Activated T-cell treated with anti-CD3 and anti-CD28 coated beads, Interleukin-2, amount 50 U/mL, for 1 hour (primary cell): ENCODE results near the gene PNMA8C.

Source experiments
- DNase-seq: peaks from one replicate; pipeline ENCODE4 v3.0.0-alpha.2; 2020

The PNMA8C gene

DNA sequence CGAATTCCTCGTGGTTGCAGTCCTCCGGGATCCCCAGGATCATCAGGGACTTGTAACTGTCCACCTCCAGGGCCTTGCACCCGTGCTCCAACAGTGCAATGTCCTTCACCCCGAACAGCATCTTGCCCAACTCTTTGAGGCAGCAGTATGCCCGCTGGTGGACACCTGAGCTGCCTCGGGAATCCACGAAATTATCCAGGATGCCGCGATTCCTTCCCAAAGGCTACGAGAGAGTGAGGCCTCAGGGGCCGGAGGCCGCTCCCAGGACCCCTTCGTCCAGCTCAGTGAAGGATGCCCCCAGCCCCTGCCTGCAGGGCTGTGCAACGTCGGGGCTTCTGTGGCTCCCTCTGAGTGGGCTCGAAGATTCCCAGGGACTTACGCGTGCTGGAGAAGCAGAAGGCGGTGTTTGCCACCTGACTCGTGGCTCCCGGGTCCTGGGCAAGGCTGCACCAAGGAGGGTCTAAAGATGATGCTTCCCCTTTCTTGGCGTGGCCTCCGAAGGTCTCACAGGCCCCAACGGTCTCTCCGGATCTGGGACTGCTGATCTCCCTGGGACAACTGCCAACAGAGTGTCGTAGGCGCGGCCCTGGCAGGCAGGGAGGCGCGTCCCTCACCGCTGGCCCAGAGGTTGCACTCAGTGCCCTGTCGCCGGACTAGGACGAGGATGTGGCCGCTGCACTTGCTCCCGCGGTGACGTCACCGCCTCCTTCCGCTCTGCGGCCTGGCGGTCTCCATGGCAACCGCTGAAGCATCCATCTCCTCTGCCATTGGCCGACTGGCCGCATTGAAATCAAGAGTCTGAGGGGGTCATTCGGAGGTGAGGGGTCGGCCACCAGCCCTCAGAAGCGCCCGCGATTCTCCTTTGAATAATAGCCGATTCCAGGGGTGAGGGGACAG, at the start of gene PNMA8C:
TSS of gene PNMA8C (minus strand) at position 698 of the 897 bp plus-strand sequence. CDS start at position 121, 577 bp downstream.
- peak; percentile 56 for DNase-seq

- no peak for DNase-seq
These were observed 47.2 kb upstream of the PNMA8C start for GRCh38 chr19:46475986-46476385.

- no peak for DNase-seq
These were observed 45.5 kb upstream of the PNMA8C start for GRCh38 chr19:46474211-46474610.

GRCh38 chr19:46472592-46472991, 43.9 kb upstream of the PNMA8C start:
- DNase-seq: no peak

DNA sequence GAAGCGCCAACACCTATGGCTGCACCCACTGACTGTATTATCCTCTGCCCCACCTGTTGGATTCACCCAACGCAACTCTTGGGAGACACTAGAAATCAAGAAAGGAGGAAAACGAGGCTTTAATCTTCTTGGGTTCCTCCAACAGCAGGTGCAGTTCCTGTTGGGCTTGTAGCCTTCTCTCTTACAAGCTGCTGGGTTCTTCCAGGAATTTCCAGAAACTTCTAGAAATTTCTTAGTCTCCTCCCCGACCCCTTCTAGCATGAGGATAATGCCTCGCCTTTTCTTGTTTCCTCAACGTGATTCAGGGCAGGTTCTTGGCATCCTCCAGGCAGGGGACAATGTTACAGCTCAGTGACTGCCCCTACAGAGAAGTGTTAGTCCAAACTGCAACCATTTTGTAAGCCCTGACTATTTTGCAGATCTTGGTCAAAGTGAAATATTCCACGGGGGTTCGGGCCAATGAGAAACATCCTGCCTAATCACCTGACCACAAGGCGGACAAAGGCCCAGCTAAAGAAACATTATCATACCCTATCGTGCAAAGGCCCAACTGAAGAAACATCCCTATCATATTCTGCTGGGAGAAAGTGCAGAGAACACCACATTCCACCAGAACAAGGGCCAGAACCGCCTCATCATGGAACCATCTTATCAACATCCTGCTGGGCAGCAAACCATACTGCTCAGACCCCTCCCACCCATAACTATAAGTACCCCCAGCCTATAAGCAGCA, 43.2 kb upstream of the PNMA8C start:
- DNase-seq: no peak

- DNase-seq: no peak
These were observed 42.5 kb upstream of the PNMA8C start, which contains the start of gene PNMA8A for GRCh38 chr19:46471116-46471733. Gene PNMA8A, minus strand, starts transcription at chr19:46471563. Its CDS starts 528 bp downstream, at chr19:46471035.

DNA sequence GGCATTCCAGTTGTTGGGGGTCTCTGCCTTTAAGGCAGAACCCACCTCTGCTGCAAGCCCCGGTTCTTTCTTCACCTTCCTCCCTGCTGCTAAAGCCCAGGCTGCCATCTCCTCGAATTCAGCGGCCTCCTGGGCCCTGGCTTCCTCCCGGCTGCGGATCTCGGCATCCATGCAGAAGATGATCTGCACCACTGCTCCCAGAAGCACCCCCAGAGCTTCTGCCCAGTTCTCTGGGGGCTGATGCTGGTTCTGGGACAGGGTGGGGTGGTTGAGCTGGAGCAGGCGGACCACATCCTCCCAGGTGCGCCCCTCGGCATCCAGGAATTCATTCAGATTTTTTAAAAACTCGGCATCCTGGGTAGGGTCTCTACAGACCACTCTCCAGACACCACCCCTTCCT, 41.6 kb upstream of the PNMA8C start:
- DNase-seq: no peak

GRCh38 chr19:46469541-46470185, 40.9 kb upstream of the PNMA8C start:
- no peak for DNase-seq

DNA sequence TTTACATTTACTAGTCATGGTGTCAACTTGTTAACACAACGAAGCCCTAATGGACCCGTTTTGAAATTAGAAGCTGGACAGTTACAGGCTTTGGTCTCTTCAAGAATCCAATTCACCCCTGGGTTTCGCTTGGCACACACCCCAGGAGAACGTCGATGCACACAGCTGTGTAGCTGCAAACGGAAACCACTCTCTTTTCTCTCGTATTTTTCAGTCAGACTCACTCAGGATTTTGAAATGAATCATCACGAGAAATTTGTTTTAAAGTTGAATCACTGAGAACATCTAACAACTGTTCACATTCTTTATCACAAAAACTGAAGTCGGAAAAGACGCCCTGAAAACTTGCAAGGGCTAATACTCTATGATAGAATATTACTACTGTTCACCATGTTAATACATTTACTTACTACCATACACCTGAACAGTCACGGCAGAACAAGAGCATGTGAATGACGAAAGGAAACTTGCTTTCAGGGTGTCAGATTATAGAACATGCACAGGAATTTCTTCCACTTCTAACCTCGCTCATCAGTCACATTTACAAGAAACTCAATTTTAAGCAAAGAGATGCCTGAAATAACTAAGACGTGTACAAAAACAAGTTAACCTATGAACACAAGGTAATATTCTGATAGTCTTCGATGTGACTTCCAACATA, 37.9 kb upstream of the PNMA8C start:
- DNase-seq: no peak

DNA sequence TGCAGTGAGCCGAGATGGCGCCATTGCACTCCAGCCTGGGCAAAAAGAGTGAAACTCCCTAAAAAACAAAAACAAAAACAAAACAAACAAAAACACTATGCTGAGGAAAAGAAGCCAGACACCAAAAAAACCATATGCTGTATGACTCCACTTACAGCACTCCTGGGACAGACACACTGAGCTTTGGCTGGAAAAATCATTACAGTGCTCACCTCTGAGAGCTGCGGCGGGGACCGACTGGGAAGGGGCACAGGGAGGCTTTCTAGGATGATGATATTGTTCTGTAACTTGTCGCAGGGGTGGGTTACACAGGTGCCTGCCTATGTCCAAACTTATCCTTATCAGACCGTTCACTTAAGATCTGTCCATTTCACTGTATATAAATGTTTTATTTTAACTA, 34.8 kb upstream of the PNMA8C start:
- DNase-seq: no peak

- no peak for DNase-seq
These were observed 32.8 kb upstream of the PNMA8C start for GRCh38 chr19:46461537-46461936.

DNA sequence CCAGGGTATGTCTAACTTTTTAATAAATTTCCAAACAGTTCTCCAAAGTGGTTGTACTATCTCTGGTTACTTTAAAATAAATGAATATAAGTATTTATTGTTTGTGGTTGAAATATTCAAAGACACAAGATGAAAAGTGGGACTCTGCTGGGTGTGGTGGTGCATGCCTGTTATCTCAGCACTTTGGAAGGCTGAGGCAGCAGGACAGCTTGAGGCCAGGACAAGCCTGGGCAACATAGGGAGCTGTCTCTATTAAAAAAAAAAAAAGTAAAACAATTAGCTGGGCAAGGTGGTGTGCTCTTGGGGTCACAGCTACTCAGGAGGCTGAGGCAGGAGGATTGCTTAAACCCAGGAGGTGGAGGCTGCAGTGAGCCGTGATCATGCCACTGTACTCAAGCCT, 32.2 kb upstream of the PNMA8C start:
- DNase-seq: no peak

GRCh38 chr19:46460055-46460454, 31.3 kb upstream of the PNMA8C start:
- no peak for DNase-seq

- DNase-seq: no peak
These were observed 28.2 kb upstream of the PNMA8C start for GRCh38 chr19:46456930-46457329.

- DNase-seq: no peak
These were observed 25.5 kb upstream of the PNMA8C start for GRCh38 chr19:46454244-46454643.

DNA sequence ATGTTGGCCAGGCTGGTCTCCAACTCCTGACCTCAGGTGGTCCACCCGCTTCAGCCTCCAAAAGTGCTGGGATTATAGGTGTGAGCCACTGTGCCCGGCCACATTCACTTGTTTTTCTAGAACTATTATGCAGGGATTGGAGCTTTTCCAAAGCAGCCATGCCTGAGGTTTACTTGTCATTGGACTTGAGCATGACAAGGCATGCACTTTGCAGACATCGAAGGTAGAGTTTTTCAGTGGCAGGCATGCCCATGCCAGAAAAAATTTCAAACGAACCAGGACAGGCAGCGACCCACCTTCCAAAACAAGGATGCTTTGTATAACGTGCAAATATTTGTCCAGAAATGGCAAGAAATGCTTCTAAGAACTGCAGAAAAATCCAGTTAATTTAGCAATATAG, 24.9 kb upstream of the PNMA8C start:
- no peak for DNase-seq

DNA sequence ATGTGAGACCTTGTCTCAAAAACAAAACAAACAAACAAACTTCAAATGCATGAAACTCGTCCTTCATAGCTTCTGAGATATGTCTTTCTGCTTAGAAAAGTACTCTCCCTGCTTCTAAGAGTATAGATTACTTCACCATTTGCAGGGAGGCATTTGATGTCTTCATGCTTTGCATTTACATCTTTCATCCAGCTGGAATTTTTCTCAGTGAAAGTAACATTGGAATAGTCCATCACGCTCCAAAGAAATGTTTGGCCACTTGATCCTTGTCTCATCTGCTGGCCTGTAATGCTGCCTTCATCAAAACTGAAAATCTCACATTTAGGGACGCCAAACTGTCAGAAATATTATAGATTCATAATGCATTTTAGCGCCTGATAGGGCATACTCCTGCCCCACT, 23.4 kb upstream of the PNMA8C start:
- DNase-seq: no peak

DNA sequence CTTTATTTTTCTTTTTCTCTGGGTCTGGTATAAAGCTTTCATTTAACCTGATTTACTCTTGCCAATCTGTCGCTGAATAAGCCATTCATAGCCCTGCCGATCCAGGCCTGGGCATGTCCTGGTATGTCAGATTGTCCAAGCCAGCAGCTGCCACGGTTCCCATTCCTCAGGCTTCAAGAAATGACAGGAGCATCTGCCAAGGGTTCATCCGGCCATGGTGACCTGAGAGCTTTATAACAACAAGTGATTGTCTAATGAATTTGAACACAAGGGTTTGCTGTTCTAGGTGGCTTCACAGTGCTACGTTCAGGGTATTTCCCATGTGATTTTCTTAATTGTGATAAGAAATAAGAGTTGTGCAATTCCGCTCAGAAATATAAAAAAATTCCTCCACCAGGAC, 22.6 kb upstream of the PNMA8C start:
- no peak for DNase-seq

GRCh38 chr19:46450737-46451136, 22.0 kb upstream of the PNMA8C start:
- DNase-seq: no peak

GRCh38 chr19:46449228-46449627, 20.5 kb upstream of the PNMA8C start:
- no peak for DNase-seq

- no peak for DNase-seq
These were observed 19.9 kb upstream of the PNMA8C start for GRCh38 chr19:46448601-46449000.

DNA sequence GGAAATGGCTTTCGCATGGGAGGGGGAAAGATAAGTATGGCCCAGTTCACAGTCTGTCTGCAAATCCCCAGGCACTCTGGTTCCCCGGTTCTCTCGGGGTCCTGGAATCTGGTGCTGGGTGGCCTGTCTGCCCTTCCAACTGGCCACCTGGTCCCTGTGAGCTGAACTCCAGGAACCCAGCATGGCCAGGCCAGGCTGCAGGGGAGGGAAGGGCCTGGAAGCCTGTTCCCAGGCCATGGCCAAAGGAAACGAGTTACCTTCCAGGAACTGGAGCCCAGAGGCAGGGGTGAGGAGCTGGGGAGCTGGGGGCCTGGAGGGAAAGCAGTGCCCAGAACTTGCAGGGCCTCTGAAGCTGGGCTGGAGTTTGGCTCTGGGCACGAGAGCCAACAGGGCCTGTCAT, 19.1 kb upstream of the PNMA8C start:
- no peak for DNase-seq

DNA sequence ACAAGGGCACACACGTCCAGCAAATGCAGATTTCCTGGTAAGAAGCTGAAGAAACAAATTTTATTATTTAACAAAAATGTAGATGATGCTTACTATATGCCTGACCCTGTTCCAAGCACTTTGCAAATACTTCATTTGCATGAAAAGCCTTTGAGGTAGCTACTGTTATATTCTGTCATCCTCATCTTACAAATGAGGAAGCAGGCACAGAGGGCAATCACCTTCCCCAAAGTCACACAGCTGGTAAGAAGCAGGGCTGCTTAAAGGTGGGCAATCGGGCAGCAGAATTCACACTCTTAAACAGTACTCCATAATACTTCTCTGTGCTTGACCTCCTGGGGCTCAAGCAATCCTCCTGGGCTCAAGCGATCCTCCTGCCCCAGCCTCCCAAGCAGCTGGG, 18.3 kb upstream of the PNMA8C start:
- no peak for DNase-seq
